ENCODE data around the gene PRR29.

Gene PRR29

DNA sequence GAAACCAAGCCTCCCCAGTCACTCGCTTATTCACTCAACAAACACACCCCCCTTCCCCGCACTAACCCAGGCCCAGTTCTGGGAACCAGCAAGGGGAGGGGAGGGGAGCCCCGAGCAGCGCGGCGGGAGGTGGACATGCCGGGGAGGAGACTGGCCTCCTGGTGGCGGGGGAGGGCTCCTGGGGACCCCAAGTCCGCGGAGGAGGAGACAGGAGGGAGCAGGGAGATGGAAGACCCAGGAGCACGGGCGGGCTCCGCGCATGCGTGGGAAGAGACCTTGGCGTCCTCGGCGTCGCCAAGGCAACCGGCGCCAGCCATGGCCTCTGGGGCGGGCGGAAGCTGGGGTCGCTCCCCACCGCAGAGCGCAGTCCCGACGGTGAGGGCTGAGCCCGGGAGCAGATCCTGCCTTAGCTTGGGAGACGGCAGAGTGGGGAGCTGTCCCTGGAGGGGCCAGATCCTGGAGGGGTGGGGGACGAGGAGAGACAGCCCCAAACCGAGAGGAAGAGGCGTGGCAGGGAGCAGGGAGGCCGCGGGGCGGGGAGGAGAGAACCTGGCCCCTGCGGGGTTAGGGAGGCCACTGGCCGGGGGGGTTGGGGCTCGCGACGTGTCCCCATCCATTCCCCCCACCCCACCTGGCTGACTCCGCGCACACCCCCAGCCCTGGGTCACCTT, at the start of gene PRR29:
TSS of gene PRR29 (plus strand) at position 302 of the 671 bp plus-strand sequence. CDS start at position 316, 14 bp downstream.
- DNase-seq (ENCODE audit: low spot score) = no peak

GRCh38 chr17:63948521-63948920, 49.6 kb upstream of the PRR29 start:
- DNase-seq (ENCODE audit: low spot score) = no peak

GRCh38 chr17:63949576-63950250, 48.4 kb upstream of the PRR29 start:
- no peak for DNase-seq (ENCODE audit: low spot score)

- peak; percentile 9 for DNase-seq (ENCODE audit: low spot score)
Measured at GRCh38 chr17:63950940-63951907, 46.9 kb upstream of the PRR29 start.

- DNase-seq (ENCODE audit: low spot score) = no peak
Measured at GRCh38 chr17:63954402-63955063, 43.6 kb upstream of the PRR29 start.

GRCh38 chr17:63955232-63955631, 42.9 kb upstream of the PRR29 start:
- no peak for DNase-seq (ENCODE audit: low spot score)

DNA sequence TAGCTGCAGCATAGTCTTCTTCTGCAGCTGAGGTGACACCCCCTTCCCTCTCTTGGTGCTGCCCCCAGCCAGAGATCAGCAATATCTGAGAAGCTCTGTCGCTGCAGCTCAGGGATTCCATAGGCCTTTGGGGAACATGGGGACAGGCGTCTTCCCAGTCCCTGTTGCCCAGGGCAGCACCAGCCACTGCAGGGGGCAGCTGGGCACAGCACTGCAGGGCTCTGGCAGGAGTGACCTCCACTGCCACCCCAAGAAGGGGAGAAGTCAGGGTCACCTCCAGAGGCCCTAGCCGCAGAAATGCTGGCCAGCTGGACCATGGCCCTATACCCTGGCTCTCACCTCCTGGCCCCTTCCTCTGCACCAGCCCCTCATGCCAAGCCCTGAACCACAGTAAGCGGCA, 42.4 kb upstream of the PRR29 start:
- no peak for DNase-seq (ENCODE audit: low spot score)

GRCh38 chr17:63956296-63956920, 41.7 kb upstream of the PRR29 start:
- DNase-seq (ENCODE audit: low spot score) = no peak

- DNase-seq (ENCODE audit: low spot score) = no peak
Measured at GRCh38 chr17:63960006-63960405, 38.1 kb upstream of the PRR29 start.

- no peak for DNase-seq (ENCODE audit: low spot score)
Measured at GRCh38 chr17:63960430-63960829, 37.7 kb upstream of the PRR29 start.

- peak; percentile 69 for DNase-seq (ENCODE audit: low spot score)
Measured at GRCh38 chr17:63961355-63962212, 36.6 kb upstream of the PRR29 start.

GRCh38 chr17:63962298-63962744, 35.8 kb upstream of the PRR29 start:
- DNase-seq (ENCODE audit: low spot score) = no peak

DNA sequence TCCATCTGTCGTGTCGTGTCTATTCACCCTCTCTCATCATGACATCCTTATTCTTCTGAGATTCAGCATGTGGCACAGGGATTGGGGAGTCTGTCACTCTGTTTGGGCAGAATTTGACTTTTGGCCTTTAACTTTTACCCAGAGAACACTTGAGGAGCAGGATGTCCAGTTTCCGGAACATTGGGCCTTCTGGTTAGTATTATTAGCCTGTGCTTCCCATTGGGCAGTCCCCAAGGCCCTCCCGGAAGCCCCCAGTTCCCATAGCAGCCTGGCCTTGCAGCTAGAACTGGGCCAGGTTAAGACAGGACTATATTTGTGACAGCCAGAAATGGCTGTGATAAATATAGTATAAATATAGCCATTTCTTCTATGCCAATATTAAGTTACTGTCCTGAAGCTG, 35.0 kb upstream of the PRR29 start:
- DNase-seq (ENCODE audit: low spot score) = no peak

DNA sequence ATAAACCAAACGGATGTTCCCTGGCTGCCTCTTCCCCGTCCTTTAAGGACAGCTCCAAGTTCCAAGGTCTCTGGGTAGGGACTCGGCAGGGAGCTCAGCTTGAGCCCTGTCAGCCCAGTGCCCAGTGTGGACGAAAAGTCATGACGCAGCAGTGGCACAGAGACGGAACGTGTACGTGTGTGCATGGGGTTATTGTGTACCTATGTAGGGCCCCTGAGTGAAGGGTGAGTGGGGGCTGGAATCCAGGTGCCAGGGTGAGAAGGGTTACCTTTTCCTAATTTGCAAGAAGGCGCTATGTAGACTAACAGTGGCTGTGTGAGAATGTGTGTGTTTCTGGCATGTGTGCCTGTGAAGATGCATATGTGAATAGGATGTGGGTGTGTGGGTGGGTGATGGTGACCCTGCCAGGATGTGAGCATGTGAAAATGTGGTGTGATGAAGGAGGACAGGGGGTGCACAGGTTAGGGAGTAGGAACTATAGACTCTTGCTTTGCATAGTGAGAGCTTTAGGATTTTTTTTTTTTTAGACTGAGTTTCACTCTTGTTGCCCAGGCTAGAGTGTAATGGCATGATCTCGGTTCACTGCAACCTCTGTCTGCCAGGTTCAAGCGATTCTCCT, 31.4 kb upstream of the PRR29 start:
- DNase-seq (ENCODE audit: low spot score) = no peak

GRCh38 chr17:63967953-63968352, 30.2 kb upstream of the PRR29 start:
- DNase-seq (ENCODE audit: low spot score) = no peak

- no peak for DNase-seq (ENCODE audit: low spot score)
Measured at GRCh38 chr17:63969278-63969677, 28.9 kb upstream of the PRR29 start.

DNA sequence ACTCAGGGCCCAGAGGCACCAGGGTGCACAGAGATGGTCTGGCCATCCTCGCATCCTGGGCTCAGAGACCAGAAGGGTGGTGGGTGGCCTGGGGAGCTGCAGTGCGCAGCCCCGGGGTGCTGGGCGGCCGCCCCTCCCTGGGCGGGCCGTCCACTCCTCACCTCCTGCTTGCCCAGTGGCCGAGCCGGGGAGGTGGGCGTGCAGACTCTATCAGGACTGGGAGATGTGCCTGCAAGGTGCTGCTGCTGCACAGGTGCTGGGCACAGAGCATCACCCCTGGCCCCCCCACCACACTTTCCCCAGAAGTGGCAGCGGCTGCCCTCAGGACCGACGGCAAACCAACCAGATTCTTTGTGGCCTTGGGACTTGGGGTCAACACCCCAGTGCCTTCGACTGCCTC, 25.4 kb upstream of the PRR29 start, which contains the start of gene SCN4A:
TSS of gene SCN4A (minus strand) at position 123 of the 400 bp plus-strand sequence. CDS start at position 46, 77 bp downstream.
- DNase-seq (ENCODE audit: low spot score) = no peak

GRCh38 chr17:63973247-63973646, 24.9 kb upstream of the PRR29 start:
- no peak for DNase-seq (ENCODE audit: low spot score)

GRCh38 chr17:63973930-63974593, 24.1 kb upstream of the PRR29 start:
- DNase-seq (ENCODE audit: low spot score) = no peak

Data from hematopoietic multipotent progenitor cell treated with erythropoietin and hydrocortisone succinate and interleukin-3 and kit ligand, for 17 days (in vitro differentiated cells).